DOHH2 (cell line): ENCODE measurements around the gene BTG2.

Experiments
- H3F3A ChIP-seq: fragments of 200-600 bp; sonication (generic), shearing (Covaris generic); 2 replicates; pipeline ENCODE4 v1.6.0; 2016; ENCODE audit warnings: antibody characterized with exemption, mild to moderate bottlenecking; ENCODE audit not compliant: control insufficient read depth, insufficient read depth
- H3K27ac ChIP-seq: fragments of 200-600 bp; sonication (generic); 2 replicates; pipeline ENCODE4 v1.5.1; 2014; ENCODE audit warnings: low read depth, mild to moderate bottlenecking, low read length, moderate library complexity
- H3K27me3 ChIP-seq: fragments of 200-600 bp; sonication (generic); 2 replicates; pipeline ENCODE4 v1.6.1; 2014; ENCODE audit warnings: mild to moderate bottlenecking, low read length, mixed read lengths; ENCODE audit not compliant: control insufficient read depth
- H3K36me3 ChIP-seq: fragments of 200-600 bp; sonication (generic); 2 replicates; pipeline ENCODE4 v1.6.1; 2014; ENCODE audit warnings: mild to moderate bottlenecking, low read length, moderate library complexity, mixed read lengths; ENCODE audit not compliant: control insufficient read depth
- H3K4me1 ChIP-seq: fragments of 200-600 bp; sonication (generic); 2 replicates; pipeline ENCODE4 v1.6.1; 2014; ENCODE audit warnings: mild to moderate bottlenecking, low read length, mixed read lengths; ENCODE audit not compliant: control insufficient read depth
- H3K4me2 ChIP-seq: fragments of 200-600 bp; sonication (generic); 2 replicates; pipeline ENCODE4 v1.6.0; 2014; ENCODE audit warnings: mild to moderate bottlenecking, low read length, moderate library complexity
- H3K4me3 ChIP-seq: fragments of 200-600 bp; sonication (generic); 2 replicates; pipeline ENCODE4 v1.5.1; 2014; ENCODE audit warnings: mild to moderate bottlenecking, low read length, mixed read lengths
- H3K79me2 ChIP-seq: fragments of 200-600 bp; sonication (generic); 2 replicates; pipeline ENCODE4 v1.6.1; 2014; ENCODE audit warnings: mild to moderate bottlenecking, low read length, mixed read lengths; ENCODE audit not compliant: control insufficient read depth
- H3K9me2 ChIP-seq: fragments of 200-600 bp; sonication (generic); replicated peaks from 2 replicates; pipeline ENCODE4 v1.6.1; 2014; ENCODE audit warnings: mild to moderate bottlenecking, low read length, mixed read lengths; ENCODE audit not compliant: control insufficient read depth
- H3K9me3 ChIP-seq: fragments of 200-600 bp; sonication (generic); 2 replicates; pipeline ENCODE4 v1.6.1; 2014; ENCODE audit warnings: antibody characterized with exemption, low read length, mixed read lengths; ENCODE audit not compliant: control insufficient read depth, insufficient read depth
- H4K20me1 ChIP-seq: fragments of 200-600 bp; sonication (generic); 2 replicates; pipeline ENCODE4 v1.6.0; 2014; ENCODE audit warnings: low read depth, mild to moderate bottlenecking, antibody characterized with exemption, low read length, moderate library complexity; ENCODE audit not compliant: control insufficient read depth, insufficient read depth
- CTCF ChIP-seq: fragments of 200-600 bp; sonication (generic); IDR thresholded peaks from one replicate; pipeline ENCODE4 v1.5.1; 2014; ENCODE audit warnings: antibody characterized with exemption, mild to moderate bottlenecking, low read depth, low read length; ENCODE audit not compliant: poor library complexity, severe bottlenecking
- EZH2phosphoT487 ChIP-seq: fragments of 200-600 bp; sonication (generic); IDR thresholded peaks from 2 replicates; pipeline ENCODE4 v1.6.1; 2017; ENCODE audit warnings: borderline replicate concordance, mild to moderate bottlenecking, antibody characterized with exemption, low read length, moderate library complexity, mixed read lengths

The BTG2 gene

GRCh38 chr1:203359010-203359571 is 53.8 kb downstream of the BTG2 start:
- no peaks in the 10 kb centered on the region for H3K9me3 ChIP-seq
- TF ChIP-seq EZH2phosphoT487 (no peak), CTCF (no peak)

More at GRCh38 chr1:203359010-203359571, 53.8 kb downstream of the BTG2 start:
- Histone ChIP-seq H3K9me2 (no peaks in the 10 kb centered on the region), H4K20me1 (no peaks in the 10 kb centered on the region), H3K4me2 (no peak overlapping the region), H3K36me3 (no peaks in the 10 kb centered on the region), H3K4me3 (no peak overlapping the region), H3F3A (no peaks in the 10 kb centered on the region), H3K27me3 (peaks cover 37% of the 10 kb centered on the region), H3K27ac (no peak overlapping the region), H3K4me1 (peaks cover 10% of the 10 kb centered on the region), H3K79me2 (no peaks in the 10 kb centered on the region)
